Kasumi-1 (cell line): ENCODE measurements around the gene ABHD14A.

Experiments
- DNase-seq, 2 experiments: peaks; one replicate each; lab custom pipeline; 2025; lab: John Stamatoyannopoulos, UW

ABHD14A gene

GRCh38 chr3:51941463-51941797 is 33.4 kb upstream of the ABHD14A start:
- DNase-seq: no peak

- peak; percentile 99 to 100 for DNase-seq
Measured at GRCh38 chr3:51941798-51942602, 32.9 kb upstream of the ABHD14A start, which contains the start of the genes PARP3 and RRP9. Gene PARP3 (plus strand): TSS chr3:51942363. CDS start chr3:51943356, 993 bp downstream. Gene RRP9 (minus strand): TSS chr3:51941904. CDS start chr3:51941867, 37 bp downstream.

GRCh38 chr3:51942603-51943450 is 32.0 kb upstream of the ABHD14A start:
- no peak for DNase-seq

GRCh38 chr3:51943451-51944391 is 31.1 kb upstream of the ABHD14A start:
- DNase-seq: no peak

GRCh38 chr3:51944451-51945021 is 30.3 kb upstream of the ABHD14A start:
- DNase-seq: no peak

- DNase-seq: no peak
Measured at GRCh38 chr3:51945031-51945840, 29.6 kb upstream of the ABHD14A start.

GRCh38 chr3:51945926-51946705 is 28.7 kb upstream of the ABHD14A start:
- DNase-seq: no peak

GRCh38 chr3:51946796-51947195 is 28.1 kb upstream of the ABHD14A start:
- DNase-seq: no peak

- DNase-seq: no peak
Measured at GRCh38 chr3:51947215-51947900, 27.5 kb upstream of the ABHD14A start.

GRCh38 chr3:51948016-51948580 is 26.8 kb upstream of the ABHD14A start:
- no peak for DNase-seq

GRCh38 chr3:51949121-51949520 is 25.7 kb upstream of the ABHD14A start:
- no peak for DNase-seq

GRCh38 chr3:51950899-51951298 is 24.0 kb upstream of the ABHD14A start:
- no peak for DNase-seq

- peak; percentile 76 to 82 for DNase-seq
Measured at GRCh38 chr3:51953445-51953844, 21.4 kb upstream of the ABHD14A start.

- peak; percentile 62 to 79 for DNase-seq
Measured at GRCh38 chr3:51954105-51954504, 20.8 kb upstream of the ABHD14A start.

- DNase-seq: no peak
Measured at GRCh38 chr3:51954713-51955112, 20.2 kb upstream of the ABHD14A start.

- no peak for DNase-seq
Measured at GRCh38 chr3:51955175-51955892, 19.5 kb upstream of the ABHD14A start, which contains the start of gene GPR62. Gene GPR62 (plus strand): TSS chr3:51955381. CDS start chr3:51955653, 272 bp downstream.

- peak in 1 of 2 experiments; percentile 40 for DNase-seq
Measured at GRCh38 chr3:51955893-51956770, 18.7 kb upstream of the ABHD14A start.
